ENCODE measurements around the gene ZNF385C.

- TF ChIP-seq, protein P1, sequence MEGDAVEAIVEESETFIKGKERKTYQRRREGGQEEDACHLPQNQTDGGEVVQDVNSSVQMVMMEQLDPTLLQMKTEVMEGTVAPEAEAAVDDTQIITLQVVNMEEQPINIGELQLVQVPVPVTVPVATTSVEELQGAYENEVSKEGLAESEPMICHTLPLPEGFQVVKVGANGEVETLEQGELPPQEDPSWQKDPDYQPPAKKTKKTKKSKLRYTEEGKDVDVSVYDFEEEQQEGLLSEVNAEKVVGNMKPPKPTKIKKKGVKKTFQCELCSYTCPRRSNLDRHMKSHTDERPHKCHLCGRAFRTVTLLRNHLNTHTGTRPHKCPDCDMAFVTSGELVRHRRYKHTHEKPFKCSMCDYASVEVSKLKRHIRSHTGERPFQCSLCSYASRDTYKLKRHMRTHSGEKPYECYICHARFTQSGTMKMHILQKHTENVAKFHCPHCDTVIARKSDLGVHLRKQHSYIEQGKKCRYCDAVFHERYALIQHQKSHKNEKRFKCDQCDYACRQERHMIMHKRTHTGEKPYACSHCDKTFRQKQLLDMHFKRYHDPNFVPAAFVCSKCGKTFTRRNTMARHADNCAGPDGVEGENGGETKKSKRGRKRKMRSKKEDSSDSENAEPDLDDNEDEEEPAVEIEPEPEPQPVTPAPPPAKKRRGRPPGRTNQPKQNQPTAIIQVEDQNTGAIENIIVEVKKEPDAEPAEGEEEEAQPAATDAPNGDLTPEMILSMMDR (conservative IDR thresholded peaks at IDR 0.05), result no peak
- TF ChIP-seq ZFX (IDR thresholded peaks at IDR 0.05), result no peak
These were observed 95.4 kb downstream of the ZNF385C start for GRCh38 chr17:42002792-42003301.
